HEK293T (cell line): Measurements from ENCODE around the gene DCLRE1B.

Experiments used
- BHLHE40 ChIP-seq: fragments of 450-650 bp; IDR thresholded peaks from 2 replicates; pipeline ENCODE4 v1.6.1; 2016; ENCODE audit warnings: mild to moderate bottlenecking, moderate library complexity, borderline replicate concordance
- CTBP1 ChIP-seq: fragments of 450-650 bp; IDR thresholded peaks from 2 replicates; pipeline ENCODE4 v1.6.1; 2016; ENCODE audit warnings: borderline replicate concordance
- ELF4 ChIP-seq: fragments of 450-650 bp; IDR thresholded peaks from 2 replicates; pipeline ENCODE4 v1.6.1; 2017; ENCODE audit warnings: antibody characterized with exemption
- FOXA1 ChIP-seq: fragments of 450-650 bp; IDR thresholded peaks from 2 replicates; pipeline ENCODE4 v1.6.1; 2016; ENCODE audit warnings: mild to moderate bottlenecking
- HDGF ChIP-seq: fragments of 450-650 bp; IDR thresholded peaks from 2 replicates; pipeline ENCODE4 v1.6.1; 2017; ENCODE audit warnings: antibody characterized with exemption, borderline replicate concordance
- SP1 ChIP-seq: fragments of 450-650 bp; IDR thresholded peaks from 2 replicates; pipeline ENCODE4 v1.6.1; 2017
- SUZ12 ChIP-seq: fragments of 450-650 bp; IDR thresholded peaks from 2 replicates; pipeline ENCODE4 v1.6.1; 2016; ENCODE audit warnings: mild to moderate bottlenecking
- TARDBP ChIP-seq: fragments of 450-650 bp; IDR thresholded peaks from 2 replicates; pipeline ENCODE4 v1.6.1; 2016
- TF ChIP-seq, protein P1 (sequence below): fragments of 450-650 bp; IDR thresholded peaks from 2 replicates; pipeline ENCODE4 v1.6.1; 2016

DNA sequence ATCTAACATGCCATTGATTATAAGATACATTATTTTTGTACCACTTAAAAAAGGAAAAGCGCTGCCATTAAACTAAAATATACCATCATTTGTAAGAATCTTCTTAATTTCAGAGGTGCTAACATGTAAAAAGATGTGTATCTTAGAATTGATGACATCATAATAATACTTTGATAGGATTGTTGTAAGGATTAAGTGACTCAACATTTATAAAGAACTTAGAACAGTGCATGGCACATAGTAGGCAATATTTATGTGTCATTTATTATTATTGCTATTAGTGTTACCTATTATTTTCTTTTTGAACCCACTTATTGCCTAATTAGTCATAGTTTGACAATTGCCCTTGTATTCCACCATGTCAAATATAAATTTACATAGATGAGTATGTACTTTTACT lies 45.8 kb downstream of the DCLRE1B start:
- TF ChIP-seq BHLHE40 (no peak), SP1 (no peak), CTBP1 (no peak), SUZ12 (no peak), FOXA1 (no peak), HDGF (no peak), ELF4 (no peak), TARDBP (no peak)
- TF ChIP-seq, protein P1, sequence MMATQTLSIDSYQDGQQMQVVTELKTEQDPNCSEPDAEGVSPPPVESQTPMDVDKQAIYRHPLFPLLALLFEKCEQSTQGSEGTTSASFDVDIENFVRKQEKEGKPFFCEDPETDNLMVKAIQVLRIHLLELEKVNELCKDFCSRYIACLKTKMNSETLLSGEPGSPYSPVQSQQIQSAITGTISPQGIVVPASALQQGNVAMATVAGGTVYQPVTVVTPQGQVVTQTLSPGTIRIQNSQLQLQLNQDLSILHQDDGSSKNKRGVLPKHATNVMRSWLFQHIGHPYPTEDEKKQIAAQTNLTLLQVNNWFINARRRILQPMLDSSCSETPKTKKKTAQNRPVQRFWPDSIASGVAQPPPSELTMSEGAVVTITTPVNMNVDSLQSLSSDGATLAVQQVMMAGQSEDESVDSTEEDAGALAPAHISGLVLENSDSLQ: no peak
